NB4 (cell line): Measurements from ENCODE around the gene SCG5.

Source experiments
- DNase-seq: peaks from one replicate; pipeline ENCODE4 v3.0.0; 2010; ENCODE audit warnings: low read depth
- H3K4me3 ChIP-seq: one replicate; pipeline ENCODE4 v1.5.1; 2011; ENCODE audit warnings: mild to moderate bottlenecking, low read depth, low read length, moderate library complexity
- MAX ChIP-seq: IDR thresholded peaks from 2 replicates; pipeline ENCODE4 v1.6.1; 2011; ENCODE audit warnings: low read depth, low read length
- MYC ChIP-seq: IDR thresholded peaks from 2 replicates; pipeline ENCODE4 v1.6.1; 2011; ENCODE audit warnings: low read depth, low read length
- POLR2A ChIP-seq: IDR thresholded peaks from 2 replicates; pipeline ENCODE4 v1.6.1; 2011; ENCODE audit warnings: mild to moderate bottlenecking; ENCODE audit not compliant: insufficient read length; ENCODE audit errors: extremely low read depth
- TF ChIP-seq, protein P1 (sequence below): IDR thresholded peaks from one replicate; pipeline ENCODE4 v1.5.1; 2012; ENCODE audit warnings: low read depth, low read length

The SCG5 gene

GRCh38 chr15:32675466-32675865 is 34.0 kb downstream of the SCG5 start:
- no peak for DNase-seq
- TF ChIP-seq, protein P1, sequence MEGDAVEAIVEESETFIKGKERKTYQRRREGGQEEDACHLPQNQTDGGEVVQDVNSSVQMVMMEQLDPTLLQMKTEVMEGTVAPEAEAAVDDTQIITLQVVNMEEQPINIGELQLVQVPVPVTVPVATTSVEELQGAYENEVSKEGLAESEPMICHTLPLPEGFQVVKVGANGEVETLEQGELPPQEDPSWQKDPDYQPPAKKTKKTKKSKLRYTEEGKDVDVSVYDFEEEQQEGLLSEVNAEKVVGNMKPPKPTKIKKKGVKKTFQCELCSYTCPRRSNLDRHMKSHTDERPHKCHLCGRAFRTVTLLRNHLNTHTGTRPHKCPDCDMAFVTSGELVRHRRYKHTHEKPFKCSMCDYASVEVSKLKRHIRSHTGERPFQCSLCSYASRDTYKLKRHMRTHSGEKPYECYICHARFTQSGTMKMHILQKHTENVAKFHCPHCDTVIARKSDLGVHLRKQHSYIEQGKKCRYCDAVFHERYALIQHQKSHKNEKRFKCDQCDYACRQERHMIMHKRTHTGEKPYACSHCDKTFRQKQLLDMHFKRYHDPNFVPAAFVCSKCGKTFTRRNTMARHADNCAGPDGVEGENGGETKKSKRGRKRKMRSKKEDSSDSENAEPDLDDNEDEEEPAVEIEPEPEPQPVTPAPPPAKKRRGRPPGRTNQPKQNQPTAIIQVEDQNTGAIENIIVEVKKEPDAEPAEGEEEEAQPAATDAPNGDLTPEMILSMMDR: no peak
- TF ChIP-seq MAX (no peak), POLR2A (no peak), MYC (no peak)
- H3K4me3 ChIP-seq: no peak overlapping the region

DNA sequence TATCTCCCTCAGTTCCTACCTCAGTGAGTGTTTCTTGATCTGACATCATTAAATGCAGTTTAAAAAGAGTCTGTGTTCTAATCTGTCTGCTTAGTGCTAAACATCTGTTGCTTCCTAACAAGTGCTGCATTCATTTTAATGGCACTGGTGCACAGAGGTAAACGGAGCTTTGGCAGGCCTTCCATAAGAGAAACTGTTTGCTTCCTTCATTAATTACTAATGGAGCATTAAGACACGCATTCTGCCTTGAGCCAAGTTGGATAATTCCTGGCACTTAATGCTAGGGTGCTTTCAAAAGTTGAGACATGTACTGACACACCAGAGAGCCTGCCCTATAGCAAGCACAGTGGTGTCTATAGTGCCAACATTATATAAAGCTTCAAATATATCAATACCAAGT is 34.7 kb downstream of the SCG5 start:
- DNase-seq: no peak
- TF ChIP-seq MAX (no peak), POLR2A (no peak), MYC (no peak)
- TF ChIP-seq, protein P1: no peak
- no peak overlapping the region for H3K4me3 ChIP-seq

DNA sequence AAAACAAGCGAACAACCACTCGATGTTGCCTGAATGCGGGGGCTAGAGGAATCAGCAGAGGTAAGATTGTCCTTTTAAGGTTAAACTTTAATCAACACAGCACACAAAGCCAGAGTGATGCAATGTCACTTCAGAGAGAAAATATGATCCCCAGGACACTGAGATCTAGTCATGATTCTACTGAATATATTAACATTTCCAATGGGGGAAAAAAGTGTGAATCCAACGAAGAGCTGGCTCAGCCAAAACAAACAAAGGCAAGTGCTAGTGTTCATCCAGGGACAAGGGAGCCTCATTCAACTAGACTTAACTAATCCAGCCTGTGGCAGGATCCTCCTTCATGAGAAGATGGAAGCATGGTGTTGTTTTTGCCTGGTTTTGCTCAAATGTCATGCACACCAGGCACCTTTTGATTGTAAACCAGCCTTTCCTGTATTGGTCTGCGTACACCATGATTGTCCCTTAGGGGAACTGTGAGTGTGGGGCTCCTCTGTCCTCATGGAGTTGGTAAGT is 35.8 kb downstream of the SCG5 start:
- TF ChIP-seq MYC (no peak), MAX (no peak), POLR2A (no peak)
- TF ChIP-seq, protein P1: no peak
- no peak overlapping the region for H3K4me3 ChIP-seq
- DNase-seq: no peak

- DNase-seq: no peak
- TF ChIP-seq MYC: no peak
- TF ChIP-seq, protein P1: no peak
- no peak overlapping the region for H3K4me3 ChIP-seq
These were observed 37.8 kb downstream of the SCG5 start for GRCh38 chr15:32679298-32679690.

DNA sequence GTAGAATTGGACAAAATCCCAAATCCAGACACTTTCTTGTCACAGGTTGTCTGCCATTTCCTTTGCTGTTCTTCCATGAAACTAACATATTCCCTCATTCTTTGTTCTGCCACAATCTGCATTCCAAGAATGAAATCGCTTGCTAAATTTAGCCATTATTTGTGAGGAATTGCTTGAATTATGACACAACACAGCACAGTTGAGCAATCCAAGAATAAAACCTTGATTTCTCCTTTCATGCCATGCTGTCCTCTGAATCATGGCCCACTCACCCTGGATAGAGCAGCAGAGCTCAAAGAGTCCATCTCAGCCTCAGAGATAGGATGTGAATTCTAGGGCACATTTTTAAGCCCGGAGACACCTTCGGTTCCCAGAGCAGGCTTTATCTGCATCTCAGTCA is 41.1 kb downstream of the SCG5 start:
- DNase-seq: no peak
- no peak overlapping the region for H3K4me3 ChIP-seq
- TF ChIP-seq MAX (no peak), MYC (no peak), POLR2A (no peak)
- TF ChIP-seq, protein P1: no peak

GRCh38 chr15:32682977-32683630 is 41.6 kb downstream of the SCG5 start:
- no peak overlapping the region for H3K4me3 ChIP-seq
- DNase-seq: no peak
- TF ChIP-seq, protein P1: no peak
- no peak for TF ChIP-seq POLR2A
- TF ChIP-seq MAX: no peak
